Liver (tissue), 9 donors: ENCODE measurements around the gene DNAAF8. TPM values are rescaled to one million over a fixed set of nuclear protein-coding genes. Genes with fewer than 3 reads are reported as not detected.

Experiments used
- DNase-seq: peaks from one replicate; pipeline ENCODE4 v3.0.0-alpha.2; 2017; ENCODE audit warnings: low spot score
- H3K27ac ChIP-seq, 2 donors: one replicate each; pipeline ENCODE4 v1.7.0; 2013; ENCODE audit warnings: inconsistent platforms in 2 of 2, low read length in 2 of 2, control low read depth in 1 of 2, low read depth in 1 of 2, mild to moderate bottlenecking in 1 of 2
- H3K27me3 ChIP-seq, 4 donors: one replicate each; pipeline versions ENCODE4 v1.6.1 to v1.7.0; 2013; ENCODE audit warnings: low read length in 3 of 4, inconsistent platforms in 1 of 4, mild to moderate bottlenecking in 1 of 4, moderate library complexity in 1 of 4; ENCODE audit not compliant: control insufficient read depth in 4 of 4, insufficient read depth in 4 of 4
- H3K36me3 ChIP-seq, 4 donors: one replicate each; pipeline versions ENCODE4 v1.6.1 to v1.7.0; 2013; ENCODE audit warnings: low read length in 3 of 4, mild to moderate bottlenecking in 3 of 4, low read depth in 1 of 4, moderate library complexity in 1 of 4; ENCODE audit not compliant: control insufficient read depth in 4 of 4, insufficient read depth in 3 of 4
- H3K4me1 ChIP-seq, 4 donors: one replicate each; pipeline versions ENCODE4 v1.6.1 to v1.7.0; 2013; ENCODE audit warnings: low read length in 3 of 4, mild to moderate bottlenecking in 3 of 4, moderate library complexity in 1 of 4; ENCODE audit not compliant: control insufficient read depth in 4 of 4, insufficient read depth in 4 of 4
- H3K4me3 ChIP-seq, 3 donors: one replicate each; pipeline versions ENCODE4 v1.6.1 to v1.7.0; 2013; ENCODE audit warnings: low read length in 3 of 3, control low read depth in 1 of 3, low read depth in 1 of 3, mild to moderate bottlenecking in 1 of 3
- H3K9ac ChIP-seq, 2 donors: one replicate each; pipeline ENCODE4 v1.7.0; 2013; ENCODE audit warnings: low read length in 2 of 2, mild to moderate bottlenecking in 2 of 2, moderate library complexity in 2 of 2, control low read depth in 1 of 2, low read depth in 1 of 2
- H3K9me3 ChIP-seq, 4 donors: one replicate each; pipeline versions ENCODE4 v1.6.1 to v1.7.0; 2013; ENCODE audit warnings: low read length in 3 of 4; ENCODE audit not compliant: control insufficient read depth in 4 of 4
- ATF3 ChIP-seq: IDR thresholded peaks from 2 replicates; pipeline ENCODE4 v1.6.1; 2016; ENCODE audit warnings: antibody characterized with exemption
- CTCF ChIP-seq: fragments of 150-350 bp; IDR thresholded peaks from 2 replicates; pipeline ENCODE4 v1.5.1; 2017; ENCODE audit warnings: improper control_type of control experiment, low read depth, low read length; ENCODE audit not compliant: missing input control
- EGR1 ChIP-seq, 2 donors: IDR thresholded peaks; 2 replicates each; pipeline ENCODE4 v1.6.1; 2016 to 2018; ENCODE audit warnings: antibody characterized with exemption in 2 of 2, low read depth in 2 of 2
- FOXA1 ChIP-seq: IDR thresholded peaks from 2 replicates; pipeline ENCODE4 v1.6.1; 2016; ENCODE audit warnings: antibody characterized with exemption
- FOXA2 ChIP-seq: IDR thresholded peaks from 2 replicates; pipeline ENCODE4 v1.6.1; 2016; ENCODE audit warnings: antibody characterized with exemption
- GABPA ChIP-seq, 2 donors: IDR thresholded peaks in 1 of 2; conservative IDR thresholded peaks in 1 of 2; 2 replicates each; pipeline ENCODE4 v1.6.1; 2016; ENCODE audit warnings: antibody characterized with exemption in 2 of 2, mild to moderate bottlenecking in 1 of 2, moderate library complexity in 1 of 2
- HNF4A ChIP-seq, 2 donors: conservative IDR thresholded peaks; 2 replicates each; pipeline ENCODE4 v1.6.1; 2016; ENCODE audit warnings: antibody characterized with exemption in 2 of 2, mild to moderate bottlenecking in 2 of 2
- JUND ChIP-seq, 2 donors: IDR thresholded peaks; 2 replicates each; pipeline ENCODE4 v1.6.1; 2016; ENCODE audit warnings: antibody characterized with exemption in 2 of 2
- MAX ChIP-seq: IDR thresholded peaks from 2 replicates; pipeline ENCODE4 v1.6.1; 2016; ENCODE audit warnings: antibody characterized with exemption
- NR2F2 ChIP-seq: IDR thresholded peaks from 2 replicates; pipeline ENCODE4 v1.6.1; 2016; ENCODE audit warnings: antibody characterized with exemption
- RAD21 ChIP-seq, 2 donors: IDR thresholded peaks; 2 replicates each; pipeline ENCODE4 v1.6.1; 2016; ENCODE audit warnings: antibody characterized with exemption in 2 of 2, mild to moderate bottlenecking in 2 of 2
- REST ChIP-seq: IDR thresholded peaks from 2 replicates; pipeline ENCODE4 v1.6.1; 2016; ENCODE audit warnings: antibody characterized with exemption, mild to moderate bottlenecking
- RXRA ChIP-seq, 2 donors: IDR thresholded peaks; 2 replicates each; pipeline ENCODE4 v1.6.1; 2017 to 2018; ENCODE audit warnings: antibody characterized with exemption in 2 of 2, mild to moderate bottlenecking in 1 of 2
- SP1 ChIP-seq: IDR thresholded peaks from 2 replicates; pipeline ENCODE4 v1.6.1; 2018; ENCODE audit warnings: antibody characterized with exemption, mild to moderate bottlenecking
- TAF1 ChIP-seq: conservative IDR thresholded peaks from 2 replicates; pipeline ENCODE4 v1.6.1; 2016; ENCODE audit warnings: antibody characterized with exemption, mild to moderate bottlenecking
- YY1 ChIP-seq: IDR thresholded peaks from 2 replicates; pipeline ENCODE4 v1.6.1; 2016; ENCODE audit warnings: antibody characterized with exemption, mild to moderate bottlenecking
- ZBTB33 ChIP-seq: IDR thresholded peaks from 2 replicates; pipeline ENCODE4 v1.6.1; 2016; ENCODE audit warnings: antibody characterized with exemption
- WGBS: extraction: QIAGEN DNeasy Blood & Tissue Kit; methylation state at CpG from one replicate; pipeline ENCODE4 v1.1.7; 2013; 5-methylcytosine and 5-hydroxymethylcytosine counted together
- polyA plus RNA-seq, 2 donors: library from polyadenylated mRNA; stranded (reverse) in 1 of 2; unstranded in 1 of 2; fragments of 200-250 nt in 1 of 2; fragments of >200 nt in 1 of 2; fragmentation: Nextera tagmentation in 1 of 2; extraction: Ambion mirVana in 1 of 2; gene quantifications; one replicate each; pipeline versions ENCODE4 v1.2.1 to v1.2.3, GENCODE V29; 2013 to 2015
- total RNA-seq, 2 donors: library from RNA; depleted of rRNA; stranded (reverse); fragments of >200 nt; gene quantifications; one replicate each; pipeline ENCODE4 v1.2.3, GENCODE V29; 2014
- donor health status: healthy.
- donor health status: healthy.
- donor health status: healthy.
- donor health status: healthy.
- donor health status: healthy.

Gene DNAAF8
- total and polyA plus RNA-seq, 4 donors: 0.33 to 0.75 (median 0.56) TPM

GRCh38 chr16:4750896-4751295, 16.6 kb downstream of the DNAAF8 start:
- H3K9me3 ChIP-seq: peaks cover 0 to 3% (median 0%) of the 10 kb centered on the region in 4 donors
- WGBS: 88% methylated on average over 8 of the region's 8 CpGs
- no peak for DNase-seq
- no peak overlapping the region for H3K27ac ChIP-seq
- H3K4me1 ChIP-seq: no peaks in the 10 kb centered on the region
- H3K4me3 ChIP-seq: no peak overlapping the region
- no peak overlapping the region for H3K9ac ChIP-seq
- H3K36me3 ChIP-seq: peaks cover 16 to 46% (median 21%) of the 10 kb centered on the region in 4 donors
- TF ChIP-seq JUND (IDR thresholded peaks at IDR 0.05): no peak
- no peak for TF ChIP-seq SP1
- TF ChIP-seq CTCF: no peak
- no peak for TF ChIP-seq RXRA (IDR thresholded peaks at IDR 0.05)
- no peak for TF ChIP-seq EGR1 (IDR thresholded peaks at IDR 0.05; ENCODE audit: low read depth in 2 of 2)
- TF ChIP-seq YY1: no peak
- TF ChIP-seq TAF1: no peak
- TF ChIP-seq ZBTB33: no peak
- TF ChIP-seq NR2F2: no peak
- no peak for TF ChIP-seq ATF3
- TF ChIP-seq RAD21 (IDR thresholded peaks at IDR 0.05): no peak
- TF ChIP-seq FOXA2: no peak
- TF ChIP-seq REST: no peak
- no peak for TF ChIP-seq HNF4A (conservative IDR thresholded peaks at IDR 0.05)
- no peaks in the 10 kb centered on the region for H3K27me3 ChIP-seq

GRCh38 chr16:4752351-4753100, 18.2 kb downstream of the DNAAF8 start:
- DNase-seq: no peak
- 97% methylated on average over 44 of the region's 44 CpGs for WGBS
- TF ChIP-seq CTCF (no peak), EGR1 (IDR thresholded peaks at IDR 0.05; ENCODE audit: low read depth in 2 of 2) (no peak), FOXA1 (no peak), TAF1 (no peak), RXRA (IDR thresholded peaks at IDR 0.05) (no peak), HNF4A (conservative IDR thresholded peaks at IDR 0.05) (no peak), FOXA2 (no peak), GABPA (IDR thresholded peaks at IDR 0.05 in 1 of 2, conservative IDR thresholded peaks at IDR 0.05 in 1 of 2) (no peak), ATF3 (no peak), MAX (no peak), ZBTB33 (no peak)

More at GRCh38 chr16:4752351-4753100, 18.2 kb downstream of the DNAAF8 start:
- no peak overlapping the region for H3K27ac ChIP-seq
- peaks cover 16 to 54% (median 23%) of the 10 kb centered on the region in 4 donors for H3K36me3 ChIP-seq
- H3K9me3 ChIP-seq: peaks cover 0 to 3% (median 0%) of the 10 kb centered on the region in 4 donors
- no peak overlapping the region for H3K9ac ChIP-seq
- no peaks in the 10 kb centered on the region for H3K27me3 ChIP-seq
- no peak overlapping the region for H3K4me3 ChIP-seq
- no peaks in the 10 kb centered on the region for H3K4me1 ChIP-seq
